ENCODE data around the gene NKAIN2.

DNA sequence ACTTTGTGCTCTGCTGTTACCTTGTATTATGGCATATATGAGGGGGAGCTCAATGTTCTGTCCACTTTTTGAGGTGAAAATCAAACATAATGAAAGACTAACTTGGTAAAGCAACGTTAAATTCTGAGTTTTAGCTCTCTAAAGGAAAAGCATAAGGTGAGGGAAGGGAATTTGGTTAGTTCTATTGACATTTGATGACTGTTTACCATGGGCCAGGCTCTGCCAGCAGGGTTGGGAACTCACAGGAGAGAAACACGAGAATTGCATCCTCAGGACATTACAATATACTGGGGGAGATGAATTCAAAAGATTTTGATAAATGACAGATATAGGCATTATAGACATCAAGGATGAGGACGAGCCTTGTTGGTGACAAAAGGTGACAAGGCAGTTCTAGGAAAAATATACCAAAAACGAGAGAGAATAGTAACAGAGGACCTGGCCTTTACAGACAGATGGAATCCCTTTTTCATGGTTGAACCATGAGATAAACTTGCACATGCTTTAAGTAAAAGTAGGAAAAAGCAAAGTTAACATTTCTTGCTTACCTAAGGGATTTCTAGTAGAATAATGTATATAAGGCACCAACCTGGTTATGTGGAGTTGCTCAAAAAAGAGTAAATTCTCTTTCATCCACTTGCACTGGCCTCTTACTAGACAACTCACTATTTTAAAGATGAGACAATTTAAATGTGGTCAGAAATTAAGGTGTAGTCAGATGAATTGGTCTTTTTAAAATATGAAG, 191.4 kb downstream of the NKAIN2 start:
- TF ChIP-seq EZH2 (IDR thresholded peaks at IDR 0.05; ENCODE audit: low read length) = no peak
- TF ChIP-seq, protein P1, sequence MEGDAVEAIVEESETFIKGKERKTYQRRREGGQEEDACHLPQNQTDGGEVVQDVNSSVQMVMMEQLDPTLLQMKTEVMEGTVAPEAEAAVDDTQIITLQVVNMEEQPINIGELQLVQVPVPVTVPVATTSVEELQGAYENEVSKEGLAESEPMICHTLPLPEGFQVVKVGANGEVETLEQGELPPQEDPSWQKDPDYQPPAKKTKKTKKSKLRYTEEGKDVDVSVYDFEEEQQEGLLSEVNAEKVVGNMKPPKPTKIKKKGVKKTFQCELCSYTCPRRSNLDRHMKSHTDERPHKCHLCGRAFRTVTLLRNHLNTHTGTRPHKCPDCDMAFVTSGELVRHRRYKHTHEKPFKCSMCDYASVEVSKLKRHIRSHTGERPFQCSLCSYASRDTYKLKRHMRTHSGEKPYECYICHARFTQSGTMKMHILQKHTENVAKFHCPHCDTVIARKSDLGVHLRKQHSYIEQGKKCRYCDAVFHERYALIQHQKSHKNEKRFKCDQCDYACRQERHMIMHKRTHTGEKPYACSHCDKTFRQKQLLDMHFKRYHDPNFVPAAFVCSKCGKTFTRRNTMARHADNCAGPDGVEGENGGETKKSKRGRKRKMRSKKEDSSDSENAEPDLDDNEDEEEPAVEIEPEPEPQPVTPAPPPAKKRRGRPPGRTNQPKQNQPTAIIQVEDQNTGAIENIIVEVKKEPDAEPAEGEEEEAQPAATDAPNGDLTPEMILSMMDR (optimal IDR thresholded peaks at IDR 0.05 in 1 of 3, IDR thresholded peaks at IDR 0.05 in 1 of 3, conservative IDR thresholded peaks at IDR 0.05 in 1 of 3; ENCODE audit: extremely low read depth in 1 of 3, insufficient read depth in 2 of 3, low read length in 3 of 3) = no peak
